Measurements from ENCODE around the gene MAVS.
"Not testable (repeated sequence)": the region's sequence is repeated elsewhere in the genome, so short reads cannot be mapped to it uniquely, and the experiment has no call there.

MAVS gene

DNA sequence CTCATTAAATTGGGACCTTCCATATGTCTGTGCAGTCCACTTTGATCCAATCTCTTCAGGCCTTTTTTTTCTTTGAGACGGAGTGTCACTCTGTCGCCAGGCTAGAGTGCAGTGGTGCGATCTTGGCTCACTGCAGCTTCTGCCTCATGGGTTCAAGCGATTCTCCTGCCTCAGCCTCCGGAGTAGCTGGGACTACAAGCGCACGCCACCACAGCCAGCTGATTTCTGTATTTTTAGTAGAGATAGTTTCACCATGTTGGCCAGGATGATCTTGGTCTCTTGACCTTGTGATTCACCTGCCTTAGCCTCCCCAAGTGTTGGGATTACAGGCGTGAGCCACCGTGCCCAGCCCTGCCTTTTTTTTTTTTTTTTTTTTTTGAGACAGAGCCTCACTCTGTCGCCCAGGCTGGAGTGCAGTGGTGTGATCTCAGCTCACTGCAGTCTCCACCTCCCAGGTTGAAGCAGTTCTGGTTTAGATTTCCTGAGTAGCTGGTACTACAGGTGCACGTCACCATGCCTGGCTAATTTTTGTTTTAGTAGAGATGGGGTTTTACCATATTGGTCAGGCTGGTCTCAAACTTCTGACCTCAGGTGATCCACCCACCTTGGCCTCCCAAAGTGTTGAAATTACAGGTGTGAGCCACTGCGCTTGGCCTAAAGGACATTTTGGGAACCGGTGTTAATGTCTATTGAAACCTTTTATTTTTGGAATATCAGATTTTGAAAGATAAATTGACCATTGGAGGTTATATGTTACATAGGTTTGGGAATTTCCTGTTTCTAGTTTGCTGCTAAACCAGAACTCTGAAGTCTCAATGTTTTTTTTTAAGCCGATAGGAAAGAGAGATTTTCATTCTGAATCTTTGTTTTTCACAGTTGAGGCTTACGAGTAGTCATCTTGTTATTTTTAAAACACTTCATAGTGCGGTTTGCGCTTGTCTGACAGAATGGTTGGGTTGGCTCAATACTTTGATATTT lies 60.4 kb downstream of the MAVS start:
- not testable (repeated sequence) for DNase-seq

DNA sequence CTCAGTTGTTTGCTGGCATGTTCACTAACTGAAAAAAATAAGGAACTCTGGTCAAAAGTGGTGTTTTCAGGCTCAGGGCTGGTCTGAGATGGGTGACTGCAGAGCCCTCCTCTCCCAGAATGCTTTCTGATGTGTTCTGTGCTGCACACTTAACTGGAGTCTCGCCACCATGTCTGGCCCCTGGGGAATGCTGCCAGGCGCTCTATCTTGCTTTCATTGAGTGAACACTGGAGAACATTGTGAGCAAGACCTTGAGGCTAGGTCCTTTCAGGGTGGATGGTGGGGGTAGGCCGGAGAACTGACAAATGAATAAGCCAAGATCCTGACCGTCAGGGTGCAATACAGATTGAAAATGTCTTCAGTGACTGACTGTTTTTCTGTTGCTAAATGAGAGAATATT lies 62.0 kb downstream of the MAVS start:
- DNase-seq = peak in 12 of 56 donors; percentile 23 to 53 (median 36)

DNA sequence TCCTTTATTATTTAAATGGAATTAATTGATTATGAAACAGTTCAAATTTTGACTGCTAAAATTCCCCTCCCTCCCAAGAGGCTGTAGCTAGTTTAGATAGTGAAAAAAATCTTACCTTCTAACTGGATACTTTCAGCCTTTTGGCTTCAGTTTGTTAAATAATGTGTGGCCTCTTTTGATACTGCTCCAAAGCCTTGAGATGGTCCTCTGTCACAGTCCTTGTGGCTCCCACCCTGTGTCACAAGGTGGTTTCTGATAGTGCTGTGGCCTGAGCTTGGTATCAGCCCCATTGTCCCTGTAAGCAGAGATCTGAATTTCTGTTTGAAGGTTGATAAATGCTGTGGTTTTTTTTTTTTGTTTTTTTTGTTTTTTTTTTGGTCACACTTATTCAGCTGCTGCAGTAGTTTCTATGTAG lies 63.3 kb downstream of the MAVS start:
- DNase-seq = no peak

DNA sequence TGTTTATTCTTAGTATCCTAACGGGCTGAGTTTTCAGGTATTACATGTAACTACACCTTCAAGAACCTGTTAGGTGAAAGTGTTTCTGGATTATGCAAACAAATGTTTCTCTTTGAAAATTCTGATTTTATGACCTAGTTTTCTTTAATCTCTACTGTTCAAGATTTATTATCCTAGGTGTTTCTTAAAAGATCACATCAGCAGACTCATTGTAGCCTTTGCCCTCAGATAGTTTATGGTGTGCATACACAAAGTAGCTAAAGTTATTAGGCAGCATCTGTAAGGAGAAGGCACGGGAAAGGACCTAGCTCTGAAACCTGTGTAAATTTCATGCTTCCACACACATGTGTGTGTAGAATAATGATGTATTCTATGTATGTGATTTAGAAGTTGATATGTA lies 64.2 kb downstream of the MAVS start:
- no peak for DNase-seq

DNA sequence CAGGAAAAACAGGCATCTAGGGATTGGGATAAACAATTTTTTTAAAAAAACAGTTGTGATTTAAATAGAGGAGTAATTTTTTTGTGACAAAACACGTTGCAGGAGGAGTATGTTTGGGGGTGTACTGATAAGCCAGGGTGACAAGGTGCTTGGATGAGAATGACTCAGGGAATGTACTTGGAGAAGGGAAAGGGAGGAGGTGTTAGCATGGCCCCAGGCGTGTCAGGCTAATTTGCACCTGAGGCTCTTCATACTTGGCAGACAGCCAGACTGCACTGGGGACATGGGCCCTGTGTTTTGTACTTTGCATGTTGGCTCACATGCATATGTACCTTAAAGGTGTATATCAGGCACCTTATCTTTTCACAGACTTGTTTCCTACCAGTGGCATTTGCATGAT lies 65.3 kb downstream of the MAVS start:
- DNase-seq = no peak

DNA sequence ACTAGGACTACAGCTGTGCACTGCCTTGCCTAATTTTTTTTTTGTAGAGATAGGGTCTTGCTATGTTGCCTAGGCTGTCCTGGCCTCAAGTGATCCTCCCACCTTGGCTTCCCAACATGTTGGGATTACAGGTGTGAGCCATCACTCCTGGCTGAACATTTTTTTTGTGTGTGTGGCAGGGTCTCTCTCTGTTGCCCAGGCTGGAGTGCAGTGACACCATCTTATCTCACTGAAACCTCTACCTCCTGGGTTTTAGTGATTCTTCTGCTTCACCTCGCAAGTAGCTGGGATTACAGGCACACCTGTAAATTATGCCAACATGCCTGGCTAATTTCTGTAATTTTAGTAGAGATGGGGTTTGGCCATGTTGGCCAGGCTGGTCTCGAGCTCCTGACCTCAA lies 67.8 kb downstream of the MAVS start:
- DNase-seq = no peak

DNA sequence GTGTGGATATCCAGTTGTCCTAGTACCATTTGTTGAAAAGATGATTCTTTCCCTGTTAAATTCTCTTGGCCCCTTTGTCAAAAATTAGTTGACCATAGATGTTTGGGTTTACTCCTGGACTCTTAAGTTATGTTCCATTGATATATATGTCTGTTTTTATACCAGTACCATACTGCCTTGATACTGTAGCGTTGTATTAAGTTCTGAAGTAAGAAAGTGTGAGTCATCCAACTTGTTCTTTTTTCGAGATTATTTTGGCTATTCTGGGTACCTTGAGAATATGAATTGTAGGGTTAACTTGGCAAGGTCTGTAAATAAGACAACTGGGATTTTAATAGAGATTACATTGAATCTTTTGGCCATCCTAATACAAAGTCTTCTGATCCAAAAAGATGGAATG lies 69.1 kb downstream of the MAVS start:
- no peak for DNase-seq

DNA sequence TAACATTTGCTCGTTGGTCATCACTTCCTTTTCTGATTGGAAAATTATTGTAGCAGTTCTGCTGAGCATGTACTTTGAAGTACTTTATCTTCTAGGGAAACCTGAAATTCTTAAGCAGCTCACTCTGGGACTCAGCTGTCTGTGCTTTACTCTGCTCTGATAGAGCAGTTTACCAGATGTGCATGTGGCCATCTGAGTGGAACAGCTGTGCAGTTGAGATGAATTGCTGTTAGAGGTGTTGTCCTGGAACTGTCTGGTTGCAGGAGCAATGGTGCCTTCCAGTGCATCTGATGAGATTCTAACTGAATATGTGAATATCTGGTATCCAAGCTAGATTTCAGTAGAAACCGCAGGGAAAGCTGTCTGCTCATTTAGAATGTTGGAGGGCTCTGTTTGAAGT lies 69.7 kb downstream of the MAVS start:
- no peak for DNase-seq

DNA sequence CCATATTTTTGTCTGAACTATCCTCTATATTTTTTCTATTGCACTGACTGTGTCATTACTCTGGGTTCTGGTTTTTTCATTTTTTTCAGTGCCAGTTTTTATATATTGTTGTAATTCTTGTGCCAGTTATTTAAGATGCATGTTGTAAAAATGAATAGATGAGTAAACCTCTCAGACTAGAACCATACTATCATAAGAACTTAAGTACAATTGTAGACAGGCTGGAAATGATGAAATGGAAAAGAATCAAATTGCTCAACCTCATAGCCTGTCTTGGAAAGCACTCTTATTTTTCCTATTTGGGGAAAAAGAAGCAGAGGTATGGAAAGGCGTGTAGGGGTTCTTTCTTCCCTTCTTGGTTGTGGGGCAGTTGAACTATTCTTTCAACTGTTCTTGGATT lies 72.7 kb downstream of the MAVS start:
- DNase-seq = no peak

DNA sequence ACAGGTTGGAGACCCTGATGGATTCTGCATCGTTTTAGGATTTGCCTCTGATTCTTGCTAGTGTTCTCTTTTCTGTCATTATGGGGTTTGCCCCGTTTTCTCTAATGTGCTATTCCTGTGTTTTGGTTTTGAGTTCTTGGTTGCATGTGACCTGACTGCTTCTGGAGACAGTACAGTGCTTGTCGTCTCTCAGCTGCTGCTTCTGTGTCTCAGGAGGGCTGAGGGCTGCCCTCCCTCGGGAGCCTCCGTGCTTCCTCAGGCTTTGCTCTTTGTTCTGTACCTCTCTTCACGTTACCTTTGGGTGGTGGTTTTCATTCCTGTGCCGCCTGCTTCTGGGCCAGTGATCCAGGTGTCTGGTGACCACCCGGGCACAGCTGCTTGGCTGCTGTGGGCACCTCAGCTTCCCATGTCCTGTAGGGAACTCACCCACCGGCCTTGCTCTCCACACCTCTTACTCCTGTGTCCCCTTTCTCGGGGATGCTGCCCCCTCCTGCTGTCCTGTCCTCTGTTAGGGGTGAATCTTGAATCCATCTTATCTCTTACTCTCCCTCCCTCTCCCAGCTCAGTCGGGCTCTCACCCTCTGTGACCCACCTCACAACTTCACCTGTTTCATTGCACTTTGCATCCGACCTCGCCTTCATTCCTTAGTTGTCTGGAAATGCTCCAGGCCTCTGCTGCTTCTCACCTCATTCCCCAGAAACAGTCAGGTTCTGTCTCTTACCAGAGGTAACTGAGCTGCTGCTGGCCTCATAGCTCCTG lies 75.8 kb downstream of the MAVS start:
- no peak for DNase-seq

DNA sequence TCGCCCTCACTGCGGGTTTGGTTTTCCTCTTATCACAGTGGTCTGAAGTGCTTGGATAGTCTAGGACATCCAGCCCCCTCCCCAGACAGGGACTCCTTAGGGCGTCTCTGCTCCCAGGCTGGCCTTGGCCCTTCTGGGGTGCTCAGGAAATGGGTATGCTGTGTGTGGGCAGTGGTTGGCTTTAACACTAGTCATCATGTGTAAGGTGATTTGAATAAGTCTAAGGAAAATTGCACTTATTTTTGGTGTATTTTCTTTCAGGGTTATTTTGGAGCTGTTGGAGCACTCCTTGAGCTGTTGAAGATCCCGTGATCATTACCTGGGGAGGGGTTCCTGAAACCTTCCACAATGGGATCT lies 76.3 kb downstream of the MAVS start:
- DNase-seq = no peak

DNA sequence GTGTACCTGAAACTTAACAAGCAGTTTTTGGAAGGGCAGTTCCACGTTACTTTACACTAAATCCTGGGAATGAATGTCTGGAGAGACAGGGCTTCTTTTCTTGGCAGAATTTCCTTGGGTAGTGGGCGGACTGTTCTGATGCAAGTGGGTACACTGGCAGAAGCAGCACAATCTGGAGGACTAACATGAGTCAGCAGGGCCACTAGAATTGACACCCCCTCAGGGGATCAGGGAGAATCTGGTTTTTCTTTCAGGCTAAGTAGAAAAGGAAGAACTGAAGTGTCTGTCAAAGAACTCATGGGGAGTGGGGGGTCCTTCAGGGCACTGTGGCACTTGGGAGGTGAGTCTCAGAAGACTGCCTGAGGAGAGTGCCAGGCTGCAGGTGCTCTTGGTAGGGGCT lies 77.2 kb downstream of the MAVS start:
- peak in 11 of 56 donors; percentile 24 to 70 (median 44) for DNase-seq

DNA sequence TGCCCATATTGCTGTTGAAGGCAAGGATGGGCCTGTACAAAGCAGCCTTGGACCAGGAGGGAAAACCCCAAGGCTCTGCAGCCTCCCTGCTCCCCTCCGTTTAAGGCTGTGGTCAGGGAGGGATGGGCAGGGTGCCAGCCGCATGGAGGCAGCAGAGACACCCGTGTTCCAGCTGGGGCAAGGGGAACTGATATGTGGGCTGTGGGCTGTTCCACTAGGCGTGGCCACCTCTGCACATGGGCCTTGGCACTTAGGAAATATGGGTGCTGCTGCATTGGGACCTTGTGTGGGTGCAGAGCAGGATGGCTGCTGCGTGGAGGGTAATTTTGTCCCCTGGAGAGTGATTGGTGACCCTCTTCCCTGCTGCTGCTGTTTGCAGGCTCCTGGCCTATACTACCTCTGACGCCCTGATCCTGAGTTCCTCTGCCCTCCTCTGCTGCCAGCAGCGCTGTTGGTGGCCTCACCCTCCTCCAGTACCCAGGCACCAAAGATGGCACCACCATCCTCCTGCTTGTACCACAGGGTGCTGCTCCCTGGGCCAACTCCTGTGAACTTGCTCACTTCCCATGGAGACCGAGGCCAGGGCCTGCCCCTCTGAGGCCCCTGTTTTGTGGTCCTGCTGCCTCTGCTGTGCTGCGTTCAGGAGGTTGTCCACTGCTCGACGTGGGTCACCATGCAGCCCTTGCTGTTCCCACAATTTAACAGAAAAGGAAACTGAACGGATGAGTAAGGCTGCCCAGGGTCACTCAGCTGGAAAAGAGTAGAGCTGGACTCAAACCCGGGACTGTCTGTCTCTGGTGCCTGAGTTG lies 77.9 kb downstream of the MAVS start:
- DNase-seq = peak in 8 of 56 donors; percentile 13 to 58 (median 34)

DNA sequence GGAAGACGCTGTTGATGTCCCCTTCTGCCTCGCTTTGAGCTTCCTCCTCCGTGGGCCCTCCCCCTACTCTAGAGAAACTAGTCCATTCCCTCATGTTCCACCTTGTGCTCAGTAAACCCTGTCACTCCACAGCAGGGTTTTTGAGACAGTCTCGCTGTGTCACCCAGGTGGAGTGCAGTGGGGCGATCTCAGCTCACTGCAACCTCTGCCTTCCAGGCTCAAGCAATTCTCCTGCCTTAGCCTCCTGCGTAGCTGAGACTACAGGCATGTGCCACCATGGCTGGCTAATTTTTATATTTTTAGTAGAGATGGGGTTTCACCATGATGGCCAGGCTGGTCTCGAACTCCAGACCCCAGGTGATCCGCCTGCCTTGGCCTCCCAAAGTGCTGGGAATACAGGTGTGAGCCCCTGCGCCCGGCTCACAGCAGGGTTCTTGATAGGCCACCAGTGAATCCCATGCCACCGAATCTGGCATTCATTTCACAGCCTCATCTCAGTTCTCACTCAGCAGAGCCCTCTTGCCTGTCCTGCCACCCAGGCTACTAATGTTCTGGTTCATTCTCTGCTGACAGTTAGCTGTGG lies 78.6 kb downstream of the MAVS start:
- DNase-seq = no peak

Data from amygdala (tissue), 56 donors.